ENCODE results near the gene TPM4.

GRCh38 chr19:16030964-16031871 lies 45.1 kb upstream of the TPM4 start:
- TF ChIP-seq CTCF (IDR thresholded peaks at IDR 0.05) (no peak), EZH2 (IDR thresholded peaks at IDR 0.05; ENCODE audit: borderline replicate concordance, insufficient read depth, low read depth, low read length, poor library complexity, severe bottlenecking) (no peak)
